ENCODE results near the gene DUSP7.
A peak's percentile ranks its signal among the peaks of the same experiment; 100 is the strongest.

The DUSP7 gene

GRCh38 chr3:52065264-52065756 is 8.9 kb upstream of the DUSP7 start:
- DNase-seq, result no peak

- no peak for DNase-seq
These were observed 8.2 kb upstream of the DUSP7 start for GRCh38 chr3:52064561-52064960.

- DNase-seq, result no peak
These were observed 6.8 kb upstream of the DUSP7 start for GRCh38 chr3:52063026-52063723.

GRCh38 chr3:52062505-52062904 is 6.1 kb upstream of the DUSP7 start:
- no peak for DNase-seq

- no peak for DNase-seq
These were observed 4.9 kb upstream of the DUSP7 start for GRCh38 chr3:52061121-52061910.

GRCh38 chr3:52059781-52060180 is 3.4 kb upstream of the DUSP7 start:
- no peak for DNase-seq

GRCh38 chr3:52057812-52058495 is 1.6 kb upstream of the DUSP7 start:
- DNase-seq, result no peak

- DNase-seq, result peak; percentile 98 to 99
These were observed 819 bp upstream of the DUSP7 start for GRCh38 chr3:52056968-52057811.

GRCh38 chr3:52055537-52056351 is 627 bp downstream of the DUSP7 start:
- DNase-seq, result peak in 1 of 2 experiments; percentile 20

GRCh38 chr3:52054661-52055511 is 1.5 kb downstream of the DUSP7 start:
- peak in 1 of 2 experiments; percentile 39 for DNase-seq

GRCh38 chr3:52053307-52054304 is 2.8 kb downstream of the DUSP7 start:
- peak; percentile 50 to 72 for DNase-seq

GRCh38 chr3:52052831-52053306 is 3.5 kb downstream of the DUSP7 start:
- DNase-seq, result peak; percentile 72 to 76

- DNase-seq, result no peak
These were observed 4.9 kb downstream of the DUSP7 start for GRCh38 chr3:52051444-52051843.

GRCh38 chr3:52050571-52050970 is 5.8 kb downstream of the DUSP7 start:
- no peak for DNase-seq

GRCh38 chr3:52049503-52049902 is 6.9 kb downstream of the DUSP7 start:
- no peak for DNase-seq

- no peak for DNase-seq
These were observed 8.9 kb downstream of the DUSP7 start for GRCh38 chr3:52047295-52047960.

- DNase-seq, result no peak
These were observed 9.5 kb downstream of the DUSP7 start for GRCh38 chr3:52046902-52047239.

GRCh38 chr3:52046186-52046901 is 10.0 kb downstream of the DUSP7 start:
- DNase-seq, result no peak

Data from Kasumi-1 (cell line).